Lung (tissue), 12 donors: ENCODE results near the gene NR5A2. TPM values are rescaled to one million over a fixed set of nuclear protein-coding genes. Genes with fewer than 3 reads are reported as not detected.

Experiments
- ATAC-seq: fragments of 200-7000 bp; cut with Tn5 transposase; one replicate; pipeline ENCODE4 v1.9.1; 2020; ENCODE audit warnings: moderate number of reproducible peaks; ENCODE audit not compliant: insufficient read depth, low FRiP score
- DNase-seq, 3 donors: peaks; one replicate each; pipeline ENCODE4 v3.0.0-alpha.2; 2013 to 2017
- H3K27ac ChIP-seq, 2 donors: one replicate each; pipeline ENCODE4 v1.5.1; 2013; ENCODE audit warnings: mild to moderate bottlenecking in 2 of 2, moderate library complexity in 2 of 2, control low read depth in 1 of 2, inconsistent platforms in 1 of 2, low read depth in 1 of 2, low read length in 1 of 2
- H3K27me3 ChIP-seq, 3 donors: one replicate each; pipeline ENCODE4 v1.5.1; 2013; ENCODE audit warnings: low read length in 2 of 3; ENCODE audit not compliant: control insufficient read depth in 3 of 3, insufficient read depth in 3 of 3
- H3K36me3 ChIP-seq, 4 donors: one replicate each; pipeline ENCODE4 v1.5.1; 2013; ENCODE audit warnings: low read length in 4 of 4, mild to moderate bottlenecking in 1 of 4, moderate library complexity in 1 of 4; ENCODE audit not compliant: control insufficient read depth in 4 of 4, insufficient read depth in 4 of 4
- H3K4me1 ChIP-seq, 5 donors: one replicate each; pipeline ENCODE4 v1.5.1; 2013; ENCODE audit warnings: low read length in 5 of 5, mild to moderate bottlenecking in 2 of 5, moderate library complexity in 1 of 5; ENCODE audit not compliant: control insufficient read depth in 5 of 5, insufficient read depth in 5 of 5
- H3K4me3 ChIP-seq: one replicate; pipeline ENCODE4 v1.5.1; 2013; ENCODE audit warnings: mild to moderate bottlenecking, control low read depth, moderate library complexity
- H3K9ac ChIP-seq, 2 donors: one replicate each; pipeline ENCODE4 v1.5.1; 2013; ENCODE audit warnings: low read length in 2 of 2, control low read depth in 1 of 2; ENCODE audit not compliant: insufficient read depth in 1 of 2
- H3K9me3 ChIP-seq, 4 donors: one replicate each; pipeline ENCODE4 v1.5.1; 2013; ENCODE audit warnings: low read length in 3 of 4, mild to moderate bottlenecking in 1 of 4, moderate library complexity in 1 of 4; ENCODE audit not compliant: control insufficient read depth in 4 of 4, insufficient read depth in 3 of 4
- WGBS, 2 donors: extraction: QIAGEN DNeasy Blood & Tissue Kit; methylation state at CpG; one replicate each; pipeline ENCODE4 v1.1.7; 2013; 5-methylcytosine and 5-hydroxymethylcytosine counted together
- polyA plus RNA-seq, 2 donors: library from polyadenylated mRNA; stranded (reverse); fragments of 200-250 nt; gene quantifications; one replicate each; pipeline ENCODE4 v1.2.1, GENCODE V29; 2013
- total RNA-seq, 2 donors: library from RNA; depleted of rRNA in 1 of 2; stranded (reverse); fragments of >200 nt in 1 of 2; gene quantifications; one replicate each; pipeline ENCODE4 v1.2.1, GENCODE V29; 2014 to 2021
- TF ChIP-seq, protein P1 (sequence below): IDR thresholded peaks from 2 replicates; pipeline ENCODE4 v1.5.1; 2012; ENCODE audit warnings: mild to moderate bottlenecking; ENCODE audit errors: control extremely low read depth, extremely low read depth
- donor health status: control.
- donor health status: control.
- donor health status: Bipolar disorder and iron deficiency.
- donor health status: healthy.
- donor health status: DM: yes; HTN: yes; CAD: no.

The NR5A2 gene
- total and polyA plus RNA-seq, 4 donors: 1.2 to 8.5 (median 2.6) TPM

DNA sequence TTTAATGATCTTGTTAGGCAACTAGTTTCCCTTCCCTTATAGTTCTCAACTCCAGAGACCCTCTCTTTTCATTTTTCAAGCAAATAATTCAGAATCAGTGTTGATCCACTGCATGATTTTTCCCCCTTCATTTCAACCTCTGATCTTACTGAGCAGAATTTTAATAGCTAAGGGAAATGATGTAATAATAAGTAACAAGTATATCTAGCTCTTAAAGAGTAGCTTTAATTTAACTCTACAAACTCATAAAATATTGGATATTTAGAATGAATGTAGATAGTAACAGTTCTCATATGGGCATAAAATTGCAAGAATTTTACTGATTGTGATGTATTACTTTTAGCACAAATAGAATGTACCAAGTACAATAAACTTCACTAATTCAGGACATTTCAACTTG is 130.2 kb downstream of the NR5A2 start:
- TF ChIP-seq, protein P1, sequence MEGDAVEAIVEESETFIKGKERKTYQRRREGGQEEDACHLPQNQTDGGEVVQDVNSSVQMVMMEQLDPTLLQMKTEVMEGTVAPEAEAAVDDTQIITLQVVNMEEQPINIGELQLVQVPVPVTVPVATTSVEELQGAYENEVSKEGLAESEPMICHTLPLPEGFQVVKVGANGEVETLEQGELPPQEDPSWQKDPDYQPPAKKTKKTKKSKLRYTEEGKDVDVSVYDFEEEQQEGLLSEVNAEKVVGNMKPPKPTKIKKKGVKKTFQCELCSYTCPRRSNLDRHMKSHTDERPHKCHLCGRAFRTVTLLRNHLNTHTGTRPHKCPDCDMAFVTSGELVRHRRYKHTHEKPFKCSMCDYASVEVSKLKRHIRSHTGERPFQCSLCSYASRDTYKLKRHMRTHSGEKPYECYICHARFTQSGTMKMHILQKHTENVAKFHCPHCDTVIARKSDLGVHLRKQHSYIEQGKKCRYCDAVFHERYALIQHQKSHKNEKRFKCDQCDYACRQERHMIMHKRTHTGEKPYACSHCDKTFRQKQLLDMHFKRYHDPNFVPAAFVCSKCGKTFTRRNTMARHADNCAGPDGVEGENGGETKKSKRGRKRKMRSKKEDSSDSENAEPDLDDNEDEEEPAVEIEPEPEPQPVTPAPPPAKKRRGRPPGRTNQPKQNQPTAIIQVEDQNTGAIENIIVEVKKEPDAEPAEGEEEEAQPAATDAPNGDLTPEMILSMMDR: no peak
- Histone ChIP-seq H3K27me3 (no peaks in the 10 kb centered on the region), H3K36me3 (no peaks in the 10 kb centered on the region), H3K27ac (no peak overlapping the region), H3K4me1 (peaks cover 0 to 4% (median 0%) of the 10 kb centered on the region in 5 donors), H3K4me3 (no peak overlapping the region), H3K9ac (no peak overlapping the region), H3K9me3 (no peaks in the 10 kb centered on the region)
- no peak for ATAC-seq
- no peak for DNase-seq

DNA sequence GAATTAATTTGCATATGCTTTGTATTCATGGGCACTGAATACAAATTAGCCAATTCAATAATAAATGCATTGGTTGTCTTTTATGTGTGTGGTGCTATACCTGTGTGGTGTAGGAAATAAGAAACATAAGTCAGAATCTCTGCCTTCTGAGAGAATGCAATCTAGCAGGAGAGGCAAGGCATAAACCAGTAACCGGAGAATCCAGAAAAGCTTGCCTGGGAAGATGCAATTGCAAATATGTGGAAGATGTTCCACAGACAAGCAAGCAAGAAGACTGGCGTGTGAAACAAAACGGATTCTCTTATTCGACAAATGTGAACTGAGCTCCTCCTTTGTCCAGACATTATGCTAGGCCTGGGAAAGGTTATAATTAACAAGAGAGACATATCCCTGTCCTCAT is 134.3 kb downstream of the NR5A2 start:
- no peaks in the 10 kb centered on the region for H3K9me3 ChIP-seq
- no peak overlapping the region for H3K4me3 ChIP-seq
- 95 to 97% methylated on average over 4 of the region's 4 CpGs for WGBS, 2 donors
- DNase-seq (no peak), ATAC-seq (no peak)
- H3K9ac ChIP-seq: no peak overlapping the region
- no peaks in the 10 kb centered on the region for H3K27me3 ChIP-seq
- H3K4me1 ChIP-seq: no peaks in the 10 kb centered on the region
- no peak overlapping the region for H3K27ac ChIP-seq
- TF ChIP-seq, protein P1: no peak
- H3K36me3 ChIP-seq: no peaks in the 10 kb centered on the region

DNA sequence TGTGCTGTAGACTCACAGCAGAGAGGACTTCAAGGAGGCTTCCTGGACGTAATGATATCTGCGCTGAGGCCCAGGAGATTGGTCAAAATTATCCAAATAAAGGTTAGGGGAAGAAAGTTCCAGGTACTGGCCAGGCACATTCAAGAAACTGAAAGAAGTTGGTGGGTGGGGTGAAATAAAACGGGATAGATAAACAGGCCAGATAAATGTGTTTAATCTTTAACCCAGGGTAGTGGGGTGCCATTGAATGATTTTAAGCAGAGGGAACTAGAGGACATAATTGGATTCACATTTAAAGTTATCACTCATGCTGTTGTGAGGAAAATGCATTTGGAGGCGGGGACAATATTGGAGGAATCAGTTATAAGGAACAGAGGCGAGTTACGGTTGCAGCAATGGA is 134.7 kb downstream of the NR5A2 start:
- Histone ChIP-seq H3K27me3 (no peaks in the 10 kb centered on the region), H3K4me1 (no peaks in the 10 kb centered on the region), H3K9ac (no peak overlapping the region), H3K27ac (no peak overlapping the region), H3K36me3 (no peaks in the 10 kb centered on the region), H3K4me3 (no peak overlapping the region), H3K9me3 (no peaks in the 10 kb centered on the region)
- TF ChIP-seq, protein P1: no peak
- DNase-seq (no peak), ATAC-seq (no peak)
- 93% methylated on average over 6 of the region's 6 CpGs for WGBS, 2 donors

DNA sequence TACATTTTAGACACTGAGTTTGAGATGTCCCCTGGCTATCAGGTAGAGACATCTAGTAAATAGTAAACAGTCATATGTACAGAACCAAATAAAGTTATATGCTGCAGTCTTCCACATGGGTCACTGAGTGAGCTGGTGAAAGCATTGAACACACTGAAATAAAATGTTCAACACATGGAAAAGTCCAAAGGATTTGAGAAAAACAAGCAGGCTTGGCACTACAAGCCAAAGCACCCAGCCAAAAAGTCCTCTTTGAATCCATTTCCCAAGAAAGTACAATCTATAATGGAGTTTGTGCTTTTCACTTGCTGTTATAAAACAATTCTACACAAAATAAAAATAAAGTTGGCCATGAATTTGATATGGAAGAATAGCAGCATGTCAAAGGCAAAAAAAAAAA is 135.4 kb downstream of the NR5A2 start:
- H3K9me3 ChIP-seq: no peaks in the 10 kb centered on the region
- DNase-seq (no peak), ATAC-seq (no peak)
- H3K9ac ChIP-seq: no peak overlapping the region
- H3K27me3 ChIP-seq: no peaks in the 10 kb centered on the region
- H3K36me3 ChIP-seq: no peaks in the 10 kb centered on the region
- TF ChIP-seq, protein P1: no peak
- H3K4me3 ChIP-seq: no peak overlapping the region
- H3K27ac ChIP-seq: no peak overlapping the region
- no peaks in the 10 kb centered on the region for H3K4me1 ChIP-seq
